ENCODE results near the gene NUP98. TPM values are rescaled to one million over a fixed set of nuclear protein-coding genes. Genes with fewer than 3 reads are reported as not detected.
A peak's percentile ranks its signal among the peaks of the same experiment; 100 is the strongest.

Gene NUP98
- total RNA-seq, 2 donors from 2014 or later: 38.0 to 59.7 TPM

DNA sequence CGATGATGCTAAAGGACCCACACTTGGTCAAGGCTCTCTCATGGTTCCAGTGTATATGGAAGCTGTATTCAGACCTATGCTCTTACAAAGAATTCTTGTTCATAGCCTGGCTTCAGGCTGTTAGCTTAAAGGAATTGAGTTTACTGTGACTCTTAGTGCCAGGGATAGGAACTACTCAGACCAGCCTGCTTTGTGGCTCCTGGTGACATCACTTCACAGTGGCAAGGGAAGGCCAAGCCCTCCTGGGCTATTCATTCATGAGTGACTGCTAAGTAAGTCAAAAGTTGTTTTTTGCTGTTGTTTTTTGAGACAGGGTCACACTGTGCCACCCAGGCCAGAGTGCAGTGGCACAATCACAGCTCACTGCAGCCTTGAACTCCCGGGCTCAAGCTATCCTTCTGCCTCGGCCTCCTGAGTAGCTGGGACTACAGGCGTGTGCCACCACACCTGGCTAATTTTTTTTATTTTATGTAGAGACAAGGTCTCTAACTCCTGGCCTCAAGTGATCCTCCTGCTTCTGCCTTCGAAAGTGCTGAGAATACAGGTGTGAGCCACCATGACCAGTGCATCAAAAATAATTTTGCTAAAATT is 165.2 kb downstream of the NUP98 start:
- no peak for DNase-seq
- ATAC-seq: no peak
- intact Hi-C loops (cut with DNase I): no loop called here

- ATAC-seq (no peak), DNase-seq (no peak)
- intact Hi-C loops (cut with DNase I): no loop called here
These were observed 166.0 kb downstream of the NUP98 start for GRCh38 chr11:3631331-3631730.

GRCh38 chr11:3627291-3627690 is 170.1 kb downstream of the NUP98 start:
- ATAC-seq: peak; percentile 51 to 68
- intact Hi-C loops (cut with DNase I): no loop called here
- DNase-seq: no peak

GRCh38 chr11:3626250-3626960 is 170.9 kb downstream of the NUP98 start:
- peak; percentile 59 for DNase-seq
- intact Hi-C loops (cut with DNase I): no loop called here
- peak; percentile 51 to 78 for ATAC-seq

Other genes with a start within 250 kb of the NUP98 start
- gene ART5, start 155.6 kb downstream of the NUP98 start, total RNA-seq: 1 to 10 TPM in 1 of 2 donors, under 1 TPM in 1; 0.21 to 1.4 TPM
- not detected for gene ART1, start 152.4 kb downstream of the NUP98 start, total RNA-seq
- under 1 TPM; 0.27 to 0.58 TPM for gene CHRNA10, start 126.2 kb downstream of the NUP98 start, total RNA-seq
- gene PGAP2, start 11.0 kb upstream of the NUP98 start, total RNA-seq: 10 to 100 TPM; 10.9 to 15.3 TPM
- 10 to 100 TPM; 31.1 to 33.3 TPM for gene RHOG, start 43.4 kb upstream of the NUP98 start, total RNA-seq
- 10 to 100 TPM; 21.4 to 25.8 TPM for gene STIM1, start 58.1 kb upstream of the NUP98 start, total RNA-seq